Metanephros (tissue), 2 donors: ENCODE measurements around the gene SEPTIN12. TPM values are rescaled to one million over a fixed set of nuclear protein-coding genes. Genes with fewer than 3 reads are reported as not detected.

ENCODE experiments used
- small RNA-seq: library from RNA; depleted of rRNA; stranded (forward); fragments of <200 nt; gene quantifications from one replicate; pipeline ENCODE3, GENCODE V24; 2014; ENCODE audit warnings: low replicate concordance
- total RNA-seq: library from RNA; depleted of rRNA; stranded (reverse); fragments of >200 nt; gene quantifications from one replicate; pipeline ENCODE4 v1.2.3, GENCODE V29; 2014

The SEPTIN12 gene
- total RNA-seq: not detected

GRCh38 chr16:4787627-4788482, at the start of gene SEPTIN12:
SEPTIN12 (minus strand) TSS chr16:4788345; CDS start chr16:4787645, 700 bp downstream.

GRCh38 chr16:4801962-4802658, 14.0 kb upstream of the SEPTIN12 start, which contains the start of gene ROGDI:
ROGDI (minus strand) TSS chr16:4802633; CDS start chr16:4802571, 62 bp downstream.

GRCh38 chr16:4795181-4795827, 7.2 kb upstream of the SEPTIN12 start, which contains the start of gene SMIM22:
SMIM22 (plus strand) TSS chr16:4795369; CDS start chr16:4795735, 366 bp downstream.

GRCh38 chr16:4766875-4767628, 21.1 kb downstream of the SEPTIN12 start, which contains the start of gene ZNF500:
ZNF500 (minus strand) TSS chr16:4767162; CDS start chr16:4765978, 1,184 bp downstream.

GRCh38 chr16:4734063-4734729, 53.9 kb downstream of the SEPTIN12 start, which contains the start of the genes ANKS3 and DNAAF8:
ANKS3 (minus strand) TSS chr16:4734271; CDS start chr16:4730149, 4,122 bp downstream.
DNAAF8 (plus strand) TSS chr16:4734537; CDS start chr16:4736515, 1,978 bp downstream.

Small RNA genes lying within 50 kb of the gene (small RNA-seq; reads per million reads assigned to genes)
- not detected for gene RF00017

Other genes with a start within 250 kb of the SEPTIN12 start
- 16.6 TPM for gene CDIP1, start 249.6 kb downstream of the SEPTIN12 start, total RNA-seq
- gene C16orf96, start 232.0 kb downstream of the SEPTIN12 start, total RNA-seq: 0.12 TPM
- 15.9 TPM for gene UBALD1, start 173.5 kb downstream of the SEPTIN12 start, total RNA-seq
- 59.4 TPM for gene MGRN1, start 163.5 kb downstream of the SEPTIN12 start, total RNA-seq
- 54.7 TPM for gene NUDT16L1, start 94.8 kb downstream of the SEPTIN12 start, total RNA-seq
- gene ANKS3, start 54.1 kb downstream of the SEPTIN12 start, total RNA-seq: 25.6 TPM
- gene DNAAF8, start 53.8 kb downstream of the SEPTIN12 start, total RNA-seq: 1.1 TPM
- 20.8 TPM for gene ZNF500, start 21.2 kb downstream of the SEPTIN12 start, total RNA-seq
- gene SMIM22, start 7.0 kb upstream of the SEPTIN12 start, total RNA-seq: 10.1 TPM
- 19.6 TPM for gene ROGDI, start 14.3 kb upstream of the SEPTIN12 start, total RNA-seq
- gene GLYR1, start 58.9 kb upstream of the SEPTIN12 start, total RNA-seq: 67.5 TPM
- gene UBN1, start 59.1 kb upstream of the SEPTIN12 start, total RNA-seq: 27.6 TPM
- 22.7 TPM for gene PPL, start 148.8 kb upstream of the SEPTIN12 start, total RNA-seq
- 0.82 TPM for gene SEC14L5, start 170.0 kb upstream of the SEPTIN12 start, total RNA-seq
- gene NAGPA, start 245.6 kb upstream of the SEPTIN12 start, total RNA-seq: 16.2 TPM